ENCODE results near the gene BMP4. TPM values are rescaled to one million over a fixed set of nuclear protein-coding genes. Genes with fewer than 3 reads are reported as not detected.

The BMP4 gene
- total and polyA plus RNA-seq, 2 donors (not counting 1 experiment from before 2014, with no cell fraction given), result not detected

DNA sequence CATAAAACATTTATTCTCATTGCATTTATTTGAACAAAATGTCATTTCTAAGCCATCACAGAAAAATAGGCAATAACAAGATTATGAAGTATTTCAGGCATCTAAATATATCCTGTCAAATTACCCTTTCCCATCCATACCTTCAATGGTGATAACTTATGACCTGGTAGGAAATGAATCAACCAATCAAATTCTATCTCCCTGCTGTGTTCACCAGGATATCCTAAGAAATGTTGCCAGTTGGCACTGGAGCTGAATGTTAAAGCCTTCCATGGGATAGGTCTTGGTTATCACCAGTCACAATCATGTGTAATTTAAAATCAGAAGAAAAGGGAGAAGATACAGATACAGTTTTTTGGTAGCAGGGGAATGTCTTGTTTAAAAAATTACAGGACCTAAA is 23.7 kb downstream of the BMP4 start:
- Histone ChIP-seq H3K27me3 (replicated peaks in 1 of 4; ENCODE audit: control extremely low read depth in 1 of 4, control insufficient read depth in 3 of 4, insufficient read depth in 4 of 4, low read length in 3 of 4) (no peaks in the 10 kb centered on the region), H3K27ac (ENCODE audit: low read length in 2 of 2) (no peak overlapping the region), H3K4me3 (ENCODE audit: control extremely low read depth in 1 of 5, extremely low read depth in 1 of 5, insufficient read depth in 1 of 5, low read depth in 2 of 5, low read length in 4 of 5) (no peak overlapping the region), H3K4me1 (ENCODE audit: control insufficient read depth in 2 of 2, insufficient read depth in 2 of 2, low read length in 2 of 2) (no peaks in the 10 kb centered on the region), H3K4me2 (replicated peaks; ENCODE audit: low read depth, low read length, poor library complexity, severe bottlenecking) (no peak overlapping the region), H3K9me3 (ENCODE audit: control extremely low read depth in 1 of 3, control insufficient read depth in 2 of 3, insufficient read depth in 1 of 3, low read length in 2 of 3) (no peaks in the 10 kb centered on the region), H3K36me3 (replicated peaks in 1 of 2; ENCODE audit: control extremely low read depth in 1 of 2, control insufficient read depth in 1 of 2, extremely low read depth in 1 of 2, insufficient read depth in 2 of 2, low read length in 1 of 2) (no peaks in the 10 kb centered on the region), H2AFZ (ENCODE audit: insufficient read depth, low read depth, low read length, poor library complexity, severe bottlenecking) (no peak overlapping the region), H4K20me1 (ENCODE audit: control insufficient read depth, insufficient read depth, low read length, poor library complexity, severe bottlenecking) (no peaks in the 10 kb centered on the region), H3K79me2 (ENCODE audit: control insufficient read depth, insufficient read depth, low read length) (no peaks in the 10 kb centered on the region), H3K9ac (ENCODE audit: low read length) (no peak overlapping the region)
- Mint-ChIP-seq H3K9me3 (ENCODE audit: insufficient read depth) (no peaks in the 10 kb centered on the region), H3K4me1 (no peaks in the 10 kb centered on the region), H3K27me3 (no peaks in the 10 kb centered on the region), H3K4me3 (no peak overlapping the region), H3K27ac (no peak overlapping the region)
- ChIA-PET CTCF (interaction anchor here (0.6 kb wide), 1 partner anchor 561 kb away, joined by 3 read pairs; no protein-coding TSS in a partner anchor), POLR2A (no interaction called here)
- ATAC-seq (ENCODE audit: low read depth) (no peak), DNase-seq (no peak)
- TF ChIP-seq EZH2 (IDR thresholded peaks at IDR 0.05; ENCODE audit: borderline replicate concordance, insufficient read depth, low read depth, low read length, poor library complexity, severe bottlenecking), result no peak
- TF ChIP-seq, protein P1, sequence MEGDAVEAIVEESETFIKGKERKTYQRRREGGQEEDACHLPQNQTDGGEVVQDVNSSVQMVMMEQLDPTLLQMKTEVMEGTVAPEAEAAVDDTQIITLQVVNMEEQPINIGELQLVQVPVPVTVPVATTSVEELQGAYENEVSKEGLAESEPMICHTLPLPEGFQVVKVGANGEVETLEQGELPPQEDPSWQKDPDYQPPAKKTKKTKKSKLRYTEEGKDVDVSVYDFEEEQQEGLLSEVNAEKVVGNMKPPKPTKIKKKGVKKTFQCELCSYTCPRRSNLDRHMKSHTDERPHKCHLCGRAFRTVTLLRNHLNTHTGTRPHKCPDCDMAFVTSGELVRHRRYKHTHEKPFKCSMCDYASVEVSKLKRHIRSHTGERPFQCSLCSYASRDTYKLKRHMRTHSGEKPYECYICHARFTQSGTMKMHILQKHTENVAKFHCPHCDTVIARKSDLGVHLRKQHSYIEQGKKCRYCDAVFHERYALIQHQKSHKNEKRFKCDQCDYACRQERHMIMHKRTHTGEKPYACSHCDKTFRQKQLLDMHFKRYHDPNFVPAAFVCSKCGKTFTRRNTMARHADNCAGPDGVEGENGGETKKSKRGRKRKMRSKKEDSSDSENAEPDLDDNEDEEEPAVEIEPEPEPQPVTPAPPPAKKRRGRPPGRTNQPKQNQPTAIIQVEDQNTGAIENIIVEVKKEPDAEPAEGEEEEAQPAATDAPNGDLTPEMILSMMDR (IDR thresholded peaks at IDR 0.05), result no peak
- intact Hi-C loops (cut with micrococcal nuclease), result loop anchor here (10.0 kb wide), 1 partner anchor 398 kb away; no protein-coding TSS in a partner anchor

DNA sequence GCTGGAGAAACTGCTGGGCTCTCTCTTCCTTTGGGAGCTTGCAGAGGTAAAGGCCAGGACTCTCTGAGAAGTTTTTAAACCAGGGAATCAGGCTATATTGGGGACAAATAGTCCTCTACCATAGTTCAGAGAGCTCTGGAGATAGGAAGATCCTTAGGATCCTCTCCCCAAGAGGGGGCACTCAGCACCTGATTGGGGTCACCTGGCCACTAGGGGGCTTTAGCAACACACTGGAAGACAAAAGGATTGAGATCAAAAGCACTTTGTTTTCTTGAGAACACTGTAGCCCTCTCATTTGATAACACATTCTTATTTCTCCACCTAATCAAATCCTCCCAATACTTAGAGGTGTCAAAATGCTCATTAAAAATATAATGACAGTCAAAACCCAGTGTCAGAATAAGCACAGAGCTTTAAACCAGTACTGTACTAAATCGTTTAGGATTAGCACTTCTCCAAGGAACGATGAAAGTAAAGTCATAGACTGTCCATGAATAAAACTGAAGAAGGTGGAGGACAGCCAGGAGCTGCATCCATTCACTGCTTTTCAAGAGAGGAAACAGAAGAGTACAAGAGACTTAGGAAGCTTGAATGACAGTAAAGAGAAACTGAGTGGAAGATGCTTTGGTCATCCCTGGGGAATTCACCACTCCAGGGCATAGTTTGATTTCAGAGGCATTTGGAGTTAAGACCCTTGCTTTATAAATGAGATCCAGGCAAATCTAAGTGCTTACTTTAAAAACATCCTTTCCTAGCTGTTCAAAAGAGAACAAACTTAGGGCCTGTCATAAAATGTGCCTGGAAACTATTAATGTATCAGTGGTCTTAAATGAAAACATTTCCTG is 26.5 kb downstream of the BMP4 start:
- peaks cover 15% of the 10 kb centered on the region for H3K27me3 Mint-ChIP-seq
- ChIA-PET POLR2A (no interaction called here), CTCF (interaction anchor here (0.6 to 1.5 kb wide), 8 partner anchors 8 to 418 kb away, joined by 3 to 6 read pairs (median 4); partner anchors contain the start of gene BMP4)
- H3K9me3 ChIP-seq (ENCODE audit: control extremely low read depth in 1 of 3, control insufficient read depth in 2 of 3, insufficient read depth in 1 of 3, low read length in 2 of 3), result no peaks in the 10 kb centered on the region
- no peak overlapping the region for H2AFZ ChIP-seq (ENCODE audit: insufficient read depth, low read depth, low read length, poor library complexity, severe bottlenecking)
- no peak overlapping the region for H3K4me3 Mint-ChIP-seq
- H3K4me2 ChIP-seq (replicated peaks; ENCODE audit: low read depth, low read length, poor library complexity, severe bottlenecking), result no peak overlapping the region
- H3K9ac ChIP-seq (ENCODE audit: low read length), result no peak overlapping the region
- H3K4me1 ChIP-seq (ENCODE audit: control insufficient read depth in 2 of 2, insufficient read depth in 2 of 2, low read length in 2 of 2), result no peaks in the 10 kb centered on the region
- no peak overlapping the region for H3K4me3 ChIP-seq (ENCODE audit: control extremely low read depth in 1 of 5, extremely low read depth in 1 of 5, insufficient read depth in 1 of 5, low read depth in 2 of 5, low read length in 4 of 5)
- no peak for TF ChIP-seq EZH2 (IDR thresholded peaks at IDR 0.05; ENCODE audit: borderline replicate concordance, insufficient read depth, low read depth, low read length, poor library complexity, severe bottlenecking)
- TF ChIP-seq, protein P1 (IDR thresholded peaks at IDR 0.05), result peak; percentile 45
- WGBS (ENCODE audit: insufficient coverage), result 100% methylated on average over 2 of the region's 2 CpGs
- intact Hi-C loops (cut with micrococcal nuclease), result loop anchor here (10.0 kb wide), 1 partner anchor 395 kb away; no protein-coding TSS in a partner anchor
- no peaks in the 10 kb centered on the region for H3K4me1 Mint-ChIP-seq
- no peaks in the 10 kb centered on the region for H4K20me1 ChIP-seq (ENCODE audit: control insufficient read depth, insufficient read depth, low read length, poor library complexity, severe bottlenecking)
- no peaks in the 10 kb centered on the region for H3K79me2 ChIP-seq (ENCODE audit: control insufficient read depth, insufficient read depth, low read length)
- DNase-seq (peak; percentile 9), ATAC-seq (ENCODE audit: low read depth) (no peak)
- H3K9me3 Mint-ChIP-seq (ENCODE audit: insufficient read depth), result no peaks in the 10 kb centered on the region
- no peaks in the 10 kb centered on the region for H3K27me3 ChIP-seq (replicated peaks in 1 of 4; ENCODE audit: control extremely low read depth in 1 of 4, control insufficient read depth in 3 of 4, insufficient read depth in 4 of 4, low read length in 3 of 4)
- H3K27ac ChIP-seq (ENCODE audit: low read length in 2 of 2), result no peak overlapping the region
- H3K27ac Mint-ChIP-seq, result no peak overlapping the region
- no peaks in the 10 kb centered on the region for H3K36me3 ChIP-seq (replicated peaks in 1 of 2; ENCODE audit: control extremely low read depth in 1 of 2, control insufficient read depth in 1 of 2, extremely low read depth in 1 of 2, insufficient read depth in 2 of 2, low read length in 1 of 2)
